Amniotic epithelial cell (primary cell): ENCODE data around the gene NBAS.

ENCODE experiments used
- DNase-seq: peaks from one replicate; pipeline ENCODE4 v3.0.0-alpha.2; 2010; ENCODE audit warnings: low read depth

Gene NBAS

DNA sequence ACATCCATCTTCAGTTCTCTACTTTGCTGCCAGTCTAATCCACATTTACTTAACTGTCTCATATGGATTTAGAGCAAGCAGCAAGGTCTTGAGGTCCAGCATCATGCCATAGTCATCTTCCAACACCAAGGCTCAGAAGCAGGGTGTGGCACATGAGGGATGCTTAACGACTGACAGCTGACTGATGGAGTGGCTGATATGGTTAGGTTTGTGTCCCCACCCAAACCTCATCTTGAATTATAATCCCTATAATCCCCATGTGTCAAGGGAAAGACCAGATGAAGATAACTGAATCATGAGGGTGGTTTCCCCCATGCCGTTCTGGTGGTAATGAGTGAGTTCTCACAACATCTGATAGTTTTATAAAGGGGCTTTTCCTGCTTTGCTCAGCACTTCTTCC is 257.3 kb downstream of the NBAS start:
- DNase-seq = peak; percentile 8

DNA sequence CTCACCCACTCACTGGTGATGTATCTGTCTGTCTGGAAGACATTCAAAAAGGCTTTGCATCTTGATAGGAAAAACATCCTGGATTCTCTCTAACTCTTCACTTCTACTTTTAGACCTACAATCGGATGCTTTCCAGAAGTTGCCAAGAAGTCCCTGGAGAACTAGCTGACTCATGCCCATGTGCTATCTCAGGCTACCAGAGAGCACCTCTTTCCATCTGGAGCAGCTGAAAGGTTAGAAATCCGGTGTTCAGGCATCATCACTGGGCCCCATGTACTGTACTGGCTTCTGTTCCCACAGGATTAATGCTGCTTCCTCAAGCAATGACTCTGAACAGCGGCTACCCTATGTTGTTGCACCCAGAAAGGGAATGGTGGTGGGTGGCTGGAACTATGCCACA is 259.0 kb downstream of the NBAS start:
- peak; percentile 75 for DNase-seq

DNA sequence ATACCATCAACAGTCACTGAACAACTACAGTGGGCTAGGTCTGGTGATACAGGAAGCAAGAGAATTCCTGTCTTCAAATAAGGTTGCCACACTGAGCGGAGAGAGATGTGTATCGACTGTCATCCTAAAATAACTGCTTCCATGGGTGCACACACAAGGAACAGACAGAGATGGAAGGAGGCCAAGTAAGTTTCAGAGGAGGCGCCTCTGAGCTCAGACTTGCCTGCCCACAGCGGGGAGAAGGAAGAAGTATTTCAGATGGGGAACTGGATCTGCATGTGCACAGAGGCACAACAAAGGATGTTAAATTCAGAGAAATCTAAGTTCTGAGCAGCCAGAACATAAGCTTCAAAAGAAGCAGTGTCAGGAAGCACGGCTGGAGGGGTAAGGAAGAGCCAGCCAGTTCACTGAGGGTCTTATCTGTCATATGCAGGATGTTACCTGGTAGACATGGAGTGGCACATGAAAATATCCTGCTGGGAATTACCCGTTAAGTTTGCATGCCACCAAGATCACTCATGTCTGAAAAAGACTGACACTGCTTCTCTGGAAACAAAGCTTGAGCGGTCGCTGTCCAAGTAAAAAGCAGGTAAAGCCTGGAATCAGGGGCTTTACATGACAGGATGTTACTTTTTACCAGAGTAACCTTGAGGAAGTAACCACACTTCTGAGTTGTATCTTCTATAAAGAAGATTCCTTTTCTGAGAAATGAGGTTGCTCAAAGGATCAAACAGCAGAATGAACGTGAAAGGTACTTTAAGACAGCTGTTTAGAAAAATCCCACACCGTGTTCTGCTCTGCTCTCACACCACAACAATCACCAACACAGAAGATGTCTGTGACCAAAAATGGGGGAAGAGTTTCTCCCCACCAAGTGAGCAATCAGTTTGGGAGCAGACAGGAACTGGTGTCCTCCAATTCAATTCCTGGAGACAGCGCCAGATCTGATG is 260.2 kb downstream of the NBAS start:
- DNase-seq = no peak

DNA sequence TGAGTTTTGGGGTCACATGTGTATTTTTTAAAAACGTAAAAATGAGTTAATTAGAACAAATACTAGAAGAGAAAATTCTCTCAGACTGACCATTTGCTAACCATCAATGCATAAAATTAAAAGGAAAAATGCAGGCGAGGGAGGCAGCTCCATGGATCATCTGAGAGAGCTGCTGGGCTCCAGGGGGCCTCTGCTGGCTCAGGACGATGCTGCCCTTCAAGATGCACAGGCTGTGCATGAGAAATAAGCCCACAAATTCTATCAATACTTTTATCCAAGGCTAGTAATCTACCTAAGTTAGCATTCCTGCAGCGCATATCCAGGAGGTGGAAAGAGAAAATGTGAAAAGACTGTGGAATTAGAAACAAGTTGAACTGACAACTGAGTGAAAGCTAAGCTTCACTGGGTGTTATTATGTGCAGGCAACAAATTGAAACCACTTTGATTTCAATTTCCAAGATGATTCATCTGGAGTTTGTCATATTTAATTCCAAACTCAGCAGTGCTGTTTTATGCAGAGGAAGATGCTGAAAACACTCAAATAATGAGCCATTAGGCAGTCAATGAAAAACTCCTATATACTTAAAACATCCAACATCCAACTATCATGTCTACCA is 261.1 kb downstream of the NBAS start:
- no peak for DNase-seq

DNA sequence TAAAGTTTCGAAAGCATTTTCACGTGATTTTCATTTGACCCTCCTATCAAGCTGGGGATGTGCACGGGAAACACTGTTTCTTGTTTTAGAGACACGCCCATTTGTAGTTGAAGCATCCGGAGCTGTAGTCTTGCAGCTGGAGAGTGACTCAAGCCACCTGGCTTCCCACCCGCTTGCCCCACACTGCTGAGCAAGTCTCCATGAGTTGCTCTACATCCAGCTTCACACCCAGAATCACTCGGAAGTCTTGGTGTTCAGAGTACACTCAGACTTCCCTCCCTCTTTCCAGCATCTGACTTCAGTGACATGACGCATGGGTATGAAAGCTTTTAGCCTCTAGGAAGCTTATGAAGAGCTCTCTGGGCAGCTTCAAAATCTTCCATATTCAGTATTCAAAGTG is 262.4 kb downstream of the NBAS start:
- peak; percentile 86 for DNase-seq

DNA sequence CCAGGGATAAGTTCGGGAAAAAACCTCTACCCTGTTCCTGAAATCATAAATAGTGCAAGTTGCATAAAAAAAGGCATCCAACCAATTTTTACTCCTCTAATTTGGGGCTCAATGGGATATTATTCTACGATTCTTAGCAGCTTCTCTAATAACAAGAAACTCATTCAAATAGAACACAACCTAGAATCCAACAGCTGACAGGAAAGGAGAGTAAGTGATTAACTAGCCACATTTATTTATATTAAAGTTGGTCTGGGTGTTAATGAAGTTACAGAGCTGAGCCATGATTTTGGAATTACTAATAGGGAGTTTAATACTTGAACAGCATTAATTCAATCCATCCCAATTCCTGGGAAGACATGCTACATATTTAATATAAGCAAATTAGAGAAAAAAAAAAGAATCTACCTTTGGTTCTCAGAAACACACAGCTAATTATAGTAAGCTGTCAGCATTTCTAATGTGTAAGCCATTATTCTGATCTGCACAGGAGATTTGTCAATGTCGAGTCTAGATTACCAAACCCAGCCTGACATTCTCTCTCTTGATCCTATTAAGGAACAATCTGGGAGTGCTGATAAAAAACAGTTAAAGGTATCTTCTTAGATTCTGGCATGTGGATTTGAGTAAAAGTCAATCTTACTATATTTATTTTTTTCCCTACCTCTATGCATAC is 267.7 kb downstream of the NBAS start:
- no peak for DNase-seq

DNA sequence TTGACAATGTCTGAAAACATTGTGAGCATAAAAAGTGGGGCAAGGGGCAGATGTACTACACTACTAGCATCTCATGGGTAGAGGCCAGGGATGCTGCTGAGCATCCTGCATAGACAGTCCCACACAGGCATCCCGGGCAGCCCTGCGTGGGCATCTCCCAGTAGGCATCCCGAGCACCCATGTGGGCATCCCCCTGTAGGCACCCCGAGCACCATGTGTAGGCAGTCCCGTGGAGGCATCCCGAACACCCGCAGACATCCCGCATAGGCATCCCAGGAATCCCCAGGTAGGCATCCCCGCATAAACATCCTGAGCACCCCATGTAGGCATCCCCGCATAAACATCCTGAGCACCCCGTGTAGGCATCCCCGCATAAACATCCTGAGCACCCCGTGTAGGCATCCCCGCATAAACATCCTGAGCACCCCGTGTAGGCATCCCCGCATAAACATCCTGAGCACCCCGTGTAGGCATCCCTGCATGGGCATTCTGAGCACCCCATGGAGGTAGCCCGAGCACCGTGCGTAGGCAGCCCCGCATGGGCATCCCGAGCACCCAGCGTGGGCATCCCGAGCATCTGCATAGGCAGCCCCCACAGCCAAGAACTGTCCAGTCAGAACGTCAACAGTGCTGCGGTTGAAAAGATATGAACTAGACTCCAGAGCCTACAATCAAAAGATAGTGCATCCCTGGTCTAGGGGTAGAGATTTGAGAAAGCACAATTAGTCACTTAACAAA is 273.5 kb downstream of the NBAS start:
- DNase-seq = no peak

DNA sequence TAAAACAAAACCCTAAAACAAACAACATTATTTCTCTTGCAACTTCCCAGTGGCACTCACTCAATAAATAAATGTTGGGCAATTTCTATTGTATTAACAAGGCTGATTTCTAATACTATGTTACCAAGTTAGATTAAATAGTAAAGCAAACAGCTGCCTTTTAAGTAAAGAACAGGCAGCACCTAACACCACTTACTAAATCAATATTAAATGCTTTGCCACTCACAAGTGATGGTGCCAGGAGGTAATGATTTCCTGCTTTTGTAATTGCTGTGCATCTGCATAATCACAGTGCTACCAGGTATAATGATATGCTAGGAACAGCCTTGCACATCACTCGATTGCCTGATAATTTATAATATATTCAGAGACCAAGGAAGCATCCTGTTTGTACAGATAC is 276.5 kb downstream of the NBAS start:
- DNase-seq = no peak

DNA sequence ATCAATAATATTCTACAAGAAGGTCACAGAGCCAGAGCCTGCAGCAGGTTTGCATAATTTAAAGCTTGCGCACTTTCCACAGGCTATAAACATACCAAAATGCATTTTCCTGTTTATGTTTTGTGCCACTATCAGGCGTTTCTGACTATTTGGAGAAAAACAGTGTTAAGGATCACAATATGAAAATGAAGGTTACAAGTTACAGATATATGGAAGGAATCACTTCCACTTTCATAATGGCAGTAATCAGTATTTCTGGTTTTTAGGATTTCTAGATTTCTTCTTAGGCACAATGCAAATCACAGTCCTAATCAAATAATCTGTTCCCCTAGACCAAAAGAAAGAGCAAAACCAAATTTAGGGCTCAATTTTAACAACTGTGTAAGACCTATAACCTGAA is 279.5 kb downstream of the NBAS start:
- no peak for DNase-seq

DNA sequence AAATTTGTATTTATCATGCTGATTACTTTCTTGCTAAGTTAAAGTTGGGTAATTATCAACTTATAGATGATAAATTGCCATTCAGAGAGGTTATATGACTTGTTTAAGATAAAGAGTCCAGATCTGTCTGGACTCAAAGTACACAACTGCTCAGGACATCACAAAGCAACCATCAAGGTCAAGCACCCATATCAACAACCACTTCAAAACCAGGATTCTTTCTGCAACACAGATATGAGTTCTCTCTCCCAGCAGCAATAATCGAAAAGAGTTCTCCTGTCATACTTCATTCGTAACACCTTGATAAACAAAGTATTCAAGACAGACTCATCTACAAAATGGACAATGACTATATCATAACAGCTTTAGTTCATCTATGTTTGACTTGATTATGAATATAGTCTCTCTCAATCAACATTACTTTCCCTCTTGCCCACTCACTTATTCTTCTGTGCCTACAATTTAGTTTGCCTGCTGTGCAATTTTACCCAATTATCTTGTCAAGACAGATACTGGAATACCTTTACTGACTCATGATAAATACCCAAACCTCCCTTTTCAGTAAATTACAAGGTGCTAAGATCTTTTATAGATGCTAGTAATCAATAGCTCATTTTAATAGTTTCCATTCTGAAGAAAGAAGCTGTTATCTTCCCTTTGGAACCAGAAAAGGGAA is 281.8 kb downstream of the NBAS start:
- no peak for DNase-seq

DNA sequence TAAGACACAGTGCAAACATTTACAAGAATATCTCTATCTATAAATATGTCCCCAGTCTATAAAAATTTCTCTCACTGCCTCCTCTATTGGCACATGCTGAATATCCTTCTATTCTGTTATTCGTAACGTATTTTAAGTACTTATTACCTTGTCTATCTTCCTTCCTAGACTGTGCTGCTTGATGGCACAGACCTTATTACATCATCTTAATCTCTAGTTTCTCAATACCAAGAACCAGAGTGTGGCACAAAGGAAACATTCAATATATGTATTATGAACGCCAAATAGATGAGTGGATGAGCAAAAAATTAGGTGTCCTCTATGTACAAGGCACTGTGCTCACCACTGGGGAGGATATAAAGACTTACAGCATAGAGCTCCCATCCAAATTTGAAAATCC is 282.8 kb downstream of the NBAS start:
- DNase-seq = peak; percentile 19

DNA sequence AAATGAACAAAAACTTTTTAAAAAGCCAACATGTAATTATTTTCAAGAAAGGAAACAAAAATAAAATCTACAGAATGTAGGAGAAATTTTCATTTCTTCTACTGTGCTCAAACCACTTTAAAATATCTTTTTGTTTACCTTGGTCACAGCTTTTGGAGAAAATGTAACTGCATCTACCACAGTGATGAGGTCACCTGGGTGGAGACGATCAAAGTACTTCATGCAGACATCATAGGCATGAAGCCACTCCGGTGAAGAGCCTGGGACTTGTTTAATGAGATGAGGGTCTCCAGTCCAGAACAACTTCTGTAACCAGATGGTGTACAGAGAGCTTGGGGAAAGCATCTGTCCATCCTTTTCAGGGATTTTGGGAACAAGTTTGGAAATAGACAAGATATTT is 285.8 kb downstream of the NBAS start:
- DNase-seq = no peak

DNA sequence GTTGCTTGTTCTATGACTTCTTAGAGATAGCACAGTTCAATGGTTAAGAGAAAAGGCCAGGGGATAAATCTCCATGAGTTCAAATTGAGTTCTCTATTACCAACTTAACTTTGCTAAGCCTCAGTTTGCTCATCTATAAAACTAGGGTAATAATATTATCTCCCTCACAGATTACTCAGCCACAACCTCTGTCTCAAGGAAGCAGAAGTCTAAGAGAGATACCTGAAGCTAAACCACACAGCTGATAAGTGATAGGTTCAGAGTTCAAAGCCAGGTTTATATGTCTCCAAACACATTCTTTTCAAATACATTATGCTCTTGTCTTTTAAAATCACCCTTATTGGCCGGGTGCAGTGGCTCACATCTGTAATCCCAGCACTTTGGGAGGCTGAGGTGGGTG is 287.7 kb downstream of the NBAS start:
- no peak for DNase-seq

DNA sequence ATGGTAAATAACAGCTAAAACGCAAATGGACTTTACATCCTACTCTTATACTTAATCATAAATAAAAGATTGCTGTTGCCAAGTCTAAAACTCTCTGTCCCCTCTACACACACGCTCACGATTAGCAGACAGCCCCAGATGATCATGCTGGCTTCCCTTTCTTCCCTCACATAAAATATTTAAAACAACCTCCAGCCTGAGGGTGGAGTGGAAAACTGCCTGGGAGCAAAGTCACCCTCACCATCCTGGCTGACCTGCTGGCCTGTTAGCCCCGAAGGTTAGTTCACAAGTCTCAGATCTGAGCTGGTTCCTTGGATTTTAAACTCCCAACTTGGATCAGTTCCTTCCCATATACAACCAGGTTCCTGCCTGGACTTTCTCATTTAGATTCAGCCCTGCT is 288.2 kb downstream of the NBAS start:
- DNase-seq = no peak

DNA sequence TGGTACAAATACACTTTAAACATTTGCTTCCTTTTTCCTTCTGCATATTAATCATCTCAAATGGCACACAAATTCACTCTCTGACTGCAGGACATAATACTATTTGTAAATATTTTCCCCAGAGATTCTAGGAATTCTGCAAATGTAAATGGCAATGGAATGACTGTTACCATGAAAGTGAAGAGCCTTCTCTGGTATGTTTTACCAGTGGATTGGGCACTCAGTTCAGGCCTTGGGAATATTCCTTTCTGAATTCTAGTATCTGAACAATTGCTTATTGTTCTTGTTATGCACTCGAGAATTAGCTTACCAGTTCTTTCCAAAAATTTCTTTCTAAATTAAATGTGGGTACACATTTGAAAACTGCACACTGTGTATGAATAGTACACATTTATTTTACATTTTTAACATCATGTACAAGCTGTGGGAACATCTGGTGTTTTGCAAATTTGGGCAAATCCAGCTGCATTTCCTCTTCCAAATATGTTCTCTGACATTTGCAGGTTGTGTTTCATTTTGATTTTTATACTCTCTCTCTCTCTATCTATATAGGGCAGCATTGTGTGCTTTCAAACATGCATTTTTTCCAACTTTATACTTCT is 289.1 kb downstream of the NBAS start:
- DNase-seq = no peak

DNA sequence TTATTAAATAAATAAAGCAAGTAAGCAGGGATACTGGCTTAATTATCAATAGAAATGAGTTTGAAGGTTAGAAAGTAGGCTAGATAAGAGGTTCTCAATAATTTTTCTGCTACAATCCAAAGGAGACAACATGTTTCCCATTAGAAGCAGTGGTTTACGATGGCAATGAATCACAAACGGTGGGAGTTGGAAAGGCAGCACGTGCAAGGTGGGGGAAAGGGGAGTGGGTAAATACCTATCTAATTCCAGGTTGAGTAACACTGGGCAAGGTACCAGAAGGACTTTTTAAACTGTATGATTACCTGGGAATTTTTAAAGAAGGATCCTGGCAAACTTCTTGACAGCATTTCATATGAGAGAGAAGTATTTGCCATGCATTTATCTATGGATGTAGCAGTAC is 289.9 kb downstream of the NBAS start:
- peak; percentile 20 for DNase-seq

DNA sequence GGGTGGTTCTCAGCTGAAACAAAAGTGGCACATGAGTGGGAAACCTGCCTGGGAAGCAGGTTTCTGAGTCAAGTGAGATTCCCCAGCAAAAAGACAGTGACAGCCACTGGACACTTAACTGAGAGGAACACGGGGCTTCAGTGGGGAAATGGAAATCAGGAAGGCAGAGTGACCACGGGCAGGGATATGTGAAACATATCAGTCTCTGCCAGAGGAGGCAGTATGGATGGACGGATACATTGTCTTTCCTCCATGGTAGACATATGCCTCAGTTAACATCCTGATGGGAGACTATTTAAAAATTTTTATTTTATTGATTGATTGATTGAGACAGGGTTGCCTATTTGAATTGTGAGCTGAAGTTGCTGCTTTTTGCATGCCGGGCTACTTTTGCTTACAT is 292.1 kb downstream of the NBAS start:
- DNase-seq = no peak

DNA sequence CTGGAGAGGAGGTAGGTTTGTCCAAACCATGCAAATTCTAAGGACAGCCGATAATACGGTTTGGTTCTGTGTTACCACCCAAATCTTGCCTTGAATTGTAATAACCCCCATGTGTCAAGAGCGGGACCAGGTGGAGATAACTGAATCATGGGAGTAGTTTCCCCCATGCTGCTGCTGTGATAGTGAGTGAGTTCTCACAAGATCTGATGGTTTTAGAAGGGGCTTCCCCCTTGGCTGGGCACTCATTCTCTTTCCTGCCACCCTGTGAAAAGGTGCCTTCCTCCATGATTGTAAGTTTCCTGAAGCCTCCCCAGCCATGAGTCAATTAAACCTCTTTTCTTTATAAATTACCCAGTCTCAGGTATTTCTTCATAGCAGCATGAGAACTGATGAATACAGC is 295.2 kb downstream of the NBAS start:
- no peak for DNase-seq

DNA sequence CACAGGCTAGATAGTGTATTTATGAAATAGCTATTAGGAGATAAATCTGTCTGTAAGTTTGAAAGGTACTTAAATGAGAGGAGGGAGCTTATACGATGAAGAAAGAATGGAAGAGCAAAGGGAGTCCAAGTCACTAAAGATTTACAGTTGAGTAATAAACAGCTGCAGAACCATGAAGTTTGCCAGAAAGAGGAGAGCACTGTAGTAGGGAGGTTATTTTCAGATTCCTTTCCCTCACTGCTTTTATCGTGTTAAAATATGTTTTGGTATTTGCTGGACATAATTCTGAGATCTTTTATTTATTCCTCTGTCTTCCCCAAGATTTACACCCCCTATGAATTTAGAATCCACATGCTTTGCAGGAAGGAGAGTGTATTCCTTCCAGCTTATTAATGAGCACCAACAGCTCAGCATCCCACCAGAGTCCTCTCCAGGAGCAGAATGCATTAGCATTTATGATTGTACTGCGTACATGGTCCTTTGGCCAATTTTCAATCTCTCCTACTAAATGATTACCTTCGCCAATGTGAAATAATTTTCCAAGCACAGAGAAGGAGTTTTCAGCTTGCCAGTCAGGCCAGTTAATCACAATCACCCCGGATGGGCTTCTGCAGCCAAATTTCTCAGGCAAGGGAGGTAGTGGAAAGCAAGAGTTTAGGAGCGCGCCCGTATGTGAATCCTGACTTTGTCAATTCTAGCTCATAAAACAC is 297.0 kb downstream of the NBAS start:
- DNase-seq = no peak

DNA sequence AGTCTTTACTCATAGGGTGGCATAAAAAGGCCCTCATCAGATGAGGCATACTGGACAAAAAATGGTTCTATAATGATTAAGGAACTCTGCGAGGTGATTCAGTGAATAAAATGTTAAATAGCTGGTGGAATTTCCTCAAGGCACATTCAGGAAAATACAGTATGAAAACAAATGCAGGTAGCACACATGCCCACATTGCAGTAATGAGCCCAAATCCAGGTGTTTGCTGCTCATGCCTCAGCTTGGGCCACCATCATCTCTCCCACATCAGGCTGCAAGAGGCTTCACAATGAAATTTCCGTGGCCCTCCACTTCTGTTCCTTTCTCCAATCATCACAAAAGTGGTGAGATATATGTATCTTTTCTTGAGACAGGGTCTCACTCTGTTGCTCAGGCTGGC is 298.3 kb downstream of the NBAS start:
- no peak for DNase-seq

DNA sequence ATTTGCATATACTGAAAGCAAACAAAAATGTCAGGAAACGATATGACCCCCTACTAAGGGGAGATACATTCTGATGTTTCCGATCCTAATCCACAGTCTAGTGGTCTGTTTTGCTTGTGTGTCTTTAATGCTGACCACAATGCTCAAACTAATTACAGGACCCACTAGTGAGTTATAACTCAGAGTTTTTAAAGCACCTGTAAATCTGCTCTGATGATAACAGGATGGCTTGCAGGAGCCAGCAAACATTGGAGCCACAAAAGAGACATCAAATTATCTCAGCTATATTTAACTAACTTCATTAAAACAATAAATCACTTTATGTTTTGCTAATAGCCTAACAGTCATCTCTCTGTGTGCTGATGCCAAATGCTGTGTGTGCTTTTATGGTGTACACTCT is 300.3 kb downstream of the NBAS start:
- no peak for DNase-seq
